ENCODE data around the gene NEU1.
"Not testable (repeated sequence)": the region's sequence is repeated elsewhere in the genome, so short reads cannot be mapped to it uniquely, and the experiment has no call there.

The NEU1 gene

GRCh38 chr6:31827286-31828079, 35.1 kb downstream of the NEU1 start, which contains the start of gene HSPA1B:
HSPA1B (plus strand) TSS chr6:31827738; CDS start chr6:31827951, 213 bp downstream.
- peak; percentile 92 for DNase-seq (ENCODE audit: low read depth, low spot score)
- H3K4me3 ChIP-seq (ENCODE audit: low read length) = peak within 1 kb of the TSS; percentile 54

GRCh38 chr6:31826793-31827285, 35.8 kb downstream of the NEU1 start:
- no peak for DNase-seq (ENCODE audit: low read depth, low spot score)
- H3K4me3 ChIP-seq (ENCODE audit: low read length) = peak overlapping the region; percentile 54

- H3K4me3 ChIP-seq (ENCODE audit: low read length) = no peak overlapping the region
- no peak for DNase-seq (ENCODE audit: low read depth, low spot score)
Observed at GRCh38 chr6:31825553-31825952, 37.1 kb downstream of the NEU1 start.

GRCh38 chr6:31823592-31824196, 38.9 kb downstream of the NEU1 start:
- DNase-seq (ENCODE audit: low read depth, low spot score); H3K4me3 ChIP-seq (ENCODE audit: low read length): not testable (repeated sequence)

GRCh38 chr6:31822036-31822821, 40.4 kb downstream of the NEU1 start:
- no peak overlapping the region for H3K4me3 ChIP-seq (ENCODE audit: low read length)
- DNase-seq (ENCODE audit: low read depth, low spot score) = no peak

GRCh38 chr6:31821301-31822035, 41.2 kb downstream of the NEU1 start:
- DNase-seq (ENCODE audit: low read depth, low spot score) = no peak
- no peak overlapping the region for H3K4me3 ChIP-seq (ENCODE audit: low read length)

GRCh38 chr6:31820399-31820798, 42.2 kb downstream of the NEU1 start:
- not testable (repeated sequence) for H3K4me3 ChIP-seq (ENCODE audit: low read length); DNase-seq (ENCODE audit: low read depth, low spot score)

GRCh38 chr6:31819871-31820299, 42.7 kb downstream of the NEU1 start:
- no peak overlapping the region for H3K4me3 ChIP-seq (ENCODE audit: low read length)
- no peak for DNase-seq (ENCODE audit: low read depth, low spot score)

- DNase-seq (ENCODE audit: low read depth, low spot score); H3K4me3 ChIP-seq (ENCODE audit: low read length): not testable (repeated sequence)
Observed at GRCh38 chr6:31817929-31818511, 44.6 kb downstream of the NEU1 start.

GRCh38 chr6:31817133-31817928, 45.3 kb downstream of the NEU1 start:
- not testable (repeated sequence) for H3K4me3 ChIP-seq (ENCODE audit: low read length); DNase-seq (ENCODE audit: low read depth, low spot score)

- H3K4me3 ChIP-seq (ENCODE audit: low read length) = no peak within 1 kb of the TSS
- DNase-seq (ENCODE audit: low read depth, low spot score) = no peak
Observed at GRCh38 chr6:31815025-31815838, 47.4 kb downstream of the NEU1 start, which contains the start of the genes HSPA1A and HSPA1L. HSPA1A (plus strand) TSS chr6:31815543; CDS start chr6:31815757, 214 bp downstream. HSPA1L (minus strand) TSS chr6:31815283; CDS start chr6:31811972, 3,311 bp downstream.

GRCh38 chr6:31814677-31815024, 48.0 kb downstream of the NEU1 start:
- no peak overlapping the region for H3K4me3 ChIP-seq (ENCODE audit: low read length)
- DNase-seq (ENCODE audit: low read depth, low spot score) = no peak

GRCh38 chr6:31813465-31813849, 49.2 kb downstream of the NEU1 start:
- H3K4me3 ChIP-seq (ENCODE audit: low read length) = no peak overlapping the region
- DNase-seq (ENCODE audit: low read depth, low spot score) = no peak

- DNase-seq (ENCODE audit: low read depth, low spot score) = no peak
- H3K4me3 ChIP-seq (ENCODE audit: low read length) = no peak overlapping the region
Observed at GRCh38 chr6:31811645-31812044, 51.0 kb downstream of the NEU1 start.

- not testable (repeated sequence) for DNase-seq (ENCODE audit: low read depth, low spot score); H3K4me3 ChIP-seq (ENCODE audit: low read length)
Observed at GRCh38 chr6:31808599-31808998, 54.0 kb downstream of the NEU1 start.
